Right ventricle myocardium inferior (tissue), 1 donor: ENCODE data around the gene MPIG6B. TPM values are rescaled to one million over a fixed set of nuclear protein-coding genes. Genes with fewer than 3 reads are reported as not detected.
A peak's percentile ranks its signal among the peaks of the same experiment; 100 is the strongest.
"Not testable (repeated sequence)": the region's sequence is repeated elsewhere in the genome, so short reads cannot be mapped to it uniquely, and the experiment has no call there.

ENCODE experiments used
- ATAC-seq: fragments of 200-7000 bp; cut with Tn5 transposase; one replicate; pipeline ENCODE4 v1.9.1; 2020; ENCODE audit warnings: mild to moderate bottlenecking, moderate library complexity
- DNase-seq: peaks from one replicate; pipeline ENCODE4 v3.0.0; 2021; ENCODE audit errors: missing footprints
- intact Hi-C: fragments of 100-400 bp; cut with DNase I; formaldehyde crosslinking; loops from one replicate; pipeline ENCODE4 v1.11.0; 2022
- total RNA-seq: library from RNA; stranded (reverse); fragmentation: NEBNext Ultra II Directional; extraction: Animal tissue kit (Norgen Biotek cat#: 25700); gene quantifications from one replicate; pipeline ENCODE4 v1.2.1, GENCODE V29; 2021
- donor health status: DM: no; HTN: yes; CAD: no; lungs with severe emphysema.

The MPIG6B gene
- total RNA-seq, 1 donor from 2014 or later = 0.70 TPM

GRCh38 chr6:31692886-31693285 is 30.3 kb upstream of the MPIG6B start:
- ATAC-seq (no peak), DNase-seq (no peak)
- intact Hi-C loops = no loop called here

GRCh38 chr6:31693535-31693934 is 29.6 kb upstream of the MPIG6B start:
- intact Hi-C loops = no loop called here
- DNase-seq = no peak
- ATAC-seq = no peak

- DNase-seq (no peak), ATAC-seq (no peak)
- intact Hi-C loops = no loop called here
Measured at GRCh38 chr6:31697555-31697954, 25.6 kb upstream of the MPIG6B start.

- no peak for DNase-seq
- intact Hi-C loops = loop anchor here (5.0 kb wide), 1 partner anchor 79 kb away; the partner anchor contains the start of gene PRRC2A
- no peak for ATAC-seq
Measured at GRCh38 chr6:31700740-31701401, 22.3 kb upstream of the MPIG6B start.

- intact Hi-C loops = loop anchor here (2.0 to 5.0 kb wide), 3 partner anchors 29 to 80 kb away; partner anchors contain the start of genes CSNK2B and PRRC2A
- no peak for DNase-seq
- ATAC-seq = no peak
Measured at GRCh38 chr6:31701666-31702404, 21.3 kb upstream of the MPIG6B start.

GRCh38 chr6:31702405-31702818 is 20.8 kb upstream of the MPIG6B start:
- intact Hi-C loops = loop anchor here (2.0 to 5.0 kb wide), 3 partner anchors 28 to 80 kb away; partner anchors contain the start of genes CSNK2B and PRRC2A
- ATAC-seq = peak; percentile 9

GRCh38 chr6:31702819-31703716 is 20.1 kb upstream of the MPIG6B start, which contains the start of gene ABHD16A:
TSS of gene ABHD16A (minus strand) at chr6:31703324. CDS start at chr6:31703281, 43 bp downstream.
- ATAC-seq (peak; percentile 98), DNase-seq (peak; percentile 100)
- intact Hi-C loops = loop anchor here (2.0 to 5.0 kb wide), 3 partner anchors 28 to 81 kb away; partner anchors contain the start of genes CSNK2B and PRRC2A

More at GRCh38 chr6:31702405-31702818, 20.8 kb upstream of the MPIG6B start:
- DNase-seq = no peak

- intact Hi-C loops = no loop called here
- ATAC-seq = no peak
- no peak for DNase-seq
Measured at GRCh38 chr6:31705931-31706330, 17.2 kb upstream of the MPIG6B start.

GRCh38 chr6:31706599-31706998 is 16.6 kb upstream of the MPIG6B start, which contains the start of gene LY6G6F:
TSS of gene LY6G6F (plus strand) at chr6:31706866. CDS start at chr6:31706907, 41 bp downstream.
- ATAC-seq = no peak
- intact Hi-C loops = no loop called here
- DNase-seq = no peak

GRCh38 chr6:31707701-31708100 is 15.5 kb upstream of the MPIG6B start:
- ATAC-seq = no peak
- no peak for DNase-seq
- intact Hi-C loops = no loop called here

GRCh38 chr6:31708224-31708623 is 14.9 kb upstream of the MPIG6B start:
- DNase-seq = no peak
- intact Hi-C loops = no loop called here
- ATAC-seq = no peak

GRCh38 chr6:31709157-31709556 is 14.0 kb upstream of the MPIG6B start:
- DNase-seq, ATAC-seq, intact Hi-C loops: not testable (repeated sequence)

- intact Hi-C loops = no loop called here
- DNase-seq (no peak), ATAC-seq (no peak)
Measured at GRCh38 chr6:31710523-31711219, 12.5 kb upstream of the MPIG6B start.

- ATAC-seq (no peak), DNase-seq (no peak)
- intact Hi-C loops = no loop called here
Measured at GRCh38 chr6:31711233-31711632, 11.9 kb upstream of the MPIG6B start.

- DNase-seq = no peak
- intact Hi-C loops = no loop called here
Measured at GRCh38 chr6:31712296-31712695, 10.9 kb upstream of the MPIG6B start.

GRCh38 chr6:31713465-31713864 is 9.7 kb upstream of the MPIG6B start:
- intact Hi-C loops = no loop called here
- ATAC-seq (no peak), DNase-seq (no peak)

More at GRCh38 chr6:31712296-31712695, 10.9 kb upstream of the MPIG6B start:
- ATAC-seq = peak; percentile 59

- DNase-seq = no peak
- ATAC-seq = no peak
- intact Hi-C loops = no loop called here
Measured at GRCh38 chr6:31713991-31714684, 9.0 kb upstream of the MPIG6B start.
